ENCODE measurements around the gene WDFY3. TPM values are rescaled to one million over a fixed set of nuclear protein-coding genes. Genes with fewer than 3 reads are reported as not detected.

The WDFY3 gene
- total and polyA plus RNA-seq, 2 of the 4 experiments (the other 2 are of a cell fraction), result 12.5 to 58.1 TPM

DNA sequence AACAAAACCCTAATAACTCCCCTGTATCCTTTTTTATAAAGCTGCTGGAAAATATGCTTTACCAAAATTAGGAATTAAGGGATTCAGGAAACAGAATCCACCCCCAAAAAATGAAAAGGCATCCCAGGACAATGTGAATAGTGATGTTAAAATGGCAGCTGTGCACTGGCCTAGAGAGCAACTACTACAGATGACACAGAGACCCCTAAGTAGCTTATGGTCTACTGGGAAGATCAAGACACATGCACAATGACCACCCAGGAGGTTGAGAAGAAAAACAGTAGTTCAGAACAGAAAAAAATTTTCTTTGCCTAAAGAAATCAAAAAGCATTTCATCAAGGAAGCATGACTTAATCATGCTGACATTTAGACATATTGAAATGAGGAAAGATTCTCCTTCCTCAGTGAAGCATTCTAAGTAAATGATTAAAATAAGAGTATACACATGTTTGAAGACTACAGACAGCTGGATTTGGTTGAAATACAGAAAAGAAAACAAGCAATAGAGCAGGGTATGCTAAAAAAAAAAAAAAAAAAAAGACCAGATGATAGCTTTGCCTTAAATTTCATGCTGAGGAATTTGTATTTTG, 117.3 kb downstream of the WDFY3 start:
- Histone ChIP-seq H3K27me3 (ENCODE audit: control insufficient read depth, insufficient read depth, low read length) (no peaks in the 10 kb centered on the region), H3K4me3 (ENCODE audit: insufficient read depth, low read depth, low read length) (no peak overlapping the region), H3K9me3 (ENCODE audit: control insufficient read depth, insufficient read depth, low read length) (no peaks in the 10 kb centered on the region), H2BK15ac (ENCODE audit: low read depth, low read length) (no peak overlapping the region), H3K23ac (ENCODE audit: low read depth, low read length) (no peak overlapping the region), H3K4me2 (ENCODE audit: low read depth, low read length) (no peak overlapping the region), H3K56ac (ENCODE audit: extremely low read depth, insufficient read depth, low read length) (no peak overlapping the region), H3K27ac (ENCODE audit: insufficient read depth, low read length) (no peak overlapping the region), H2AK9ac (replicated peaks; ENCODE audit: low read depth, low read length, poor library complexity) (no peak overlapping the region), H2BK20ac (ENCODE audit: low read depth, low read length) (no peak overlapping the region), H2BK120ac (ENCODE audit: low read depth, low read length) (no peak overlapping the region), H2AFZ (replicated peaks; ENCODE audit: low read length, poor library complexity) (no peak overlapping the region), H4K20me1 (ENCODE audit: insufficient read depth, low read length) (no peaks in the 10 kb centered on the region), H3K4ac (ENCODE audit: low read depth, low read length) (no peak overlapping the region), H3K9me1 (ENCODE audit: insufficient read depth, low read length) (no peaks in the 10 kb centered on the region; the same call in 1 of the 2 replicates), H3K4me1 (ENCODE audit: control insufficient read depth, insufficient read depth, low read length) (no peaks in the 10 kb centered on the region), H3K9ac (ENCODE audit: low read depth, low read length) (no peak overlapping the region), H4K91ac (ENCODE audit: insufficient read depth, low read depth, low read length) (no peak overlapping the region), H2BK5ac (ENCODE audit: low read depth, low read length, poor library complexity, severe bottlenecking) (no peak overlapping the region), H4K5ac (ENCODE audit: low read depth, low read length) (no peak overlapping the region), H4K8ac (ENCODE audit: low read depth in 2 of 2, low read length in 2 of 2) (no peak overlapping the region), H3K36me3 (ENCODE audit: control insufficient read depth, insufficient read depth, low read length) (peaks cover 10% of the 10 kb centered on the region), H3K14ac (replicated peaks; ENCODE audit: low read depth, low read length) (no peak overlapping the region), H3K79me1 (ENCODE audit: low read depth in 1 of 2, low read length in 2 of 2) (peaks cover 22 to 27% of the 10 kb centered on the region in 2 experiments), H2AK5ac (ENCODE audit: low read depth, low read length) (no peak overlapping the region), H3K18ac (ENCODE audit: low read depth, low read length) (no peak overlapping the region)
- ChIA-PET CTCF (no interaction called here), POLR2A (ENCODE audit: unreplicated experiment) (no interaction called here)
- in situ Hi-C loops (cut with MboI; ENCODE audit: low sequenced_read_pairs), result no loop called here
- DNase-seq (no peak), ATAC-seq (ENCODE audit: low read depth) (no peak)
- BruUV-seq (replicated peaks), result no TSS peak
- dilution Hi-C loops (cut with HindIII; ENCODE audit: low sequenced_read_pairs, unreplicated experiment), result no loop called here
- TF ChIP-seq CEBPB (IDR thresholded peaks at IDR 0.05; ENCODE audit: low read depth, low read length) (no peak), RCOR1 (IDR thresholded peaks at IDR 0.05; ENCODE audit: insufficient replicate concordance, low read length) (no peak), MAZ (IDR thresholded peaks at IDR 0.05; ENCODE audit: borderline replicate concordance, low read depth, low read length) (no peak), RAD21 (IDR thresholded peaks at IDR 0.05; ENCODE audit: low read length) (no peak), NFE2L2 (IDR thresholded peaks at IDR 0.05; ENCODE audit: low read depth, low read length) (no peak), MAFK (IDR thresholded peaks at IDR 0.05; ENCODE audit: low read depth, low read length) (no peak), CHD1 (IDR thresholded peaks at IDR 0.05; ENCODE audit: low read depth, low read length) (no peak), RFX5 (IDR thresholded peaks at IDR 0.05; ENCODE audit: low read depth, low read length) (no peak), BHLHE40 (IDR thresholded peaks at IDR 0.05; ENCODE audit: low read depth, low read length) (no peak), SMC3 (IDR thresholded peaks at IDR 0.05; ENCODE audit: low read depth, low read length) (no peak), FOS (IDR thresholded peaks at IDR 0.05; ENCODE audit: low read depth, low read length) (no peak), POLR2A (IDR thresholded peaks at IDR 0.05; ENCODE audit: low read depth, low read length) (no peak), MXI1 (IDR thresholded peaks at IDR 0.05; ENCODE audit: borderline replicate concordance, low read depth, low read length) (no peak)
- TF ChIP-seq, protein P1, sequence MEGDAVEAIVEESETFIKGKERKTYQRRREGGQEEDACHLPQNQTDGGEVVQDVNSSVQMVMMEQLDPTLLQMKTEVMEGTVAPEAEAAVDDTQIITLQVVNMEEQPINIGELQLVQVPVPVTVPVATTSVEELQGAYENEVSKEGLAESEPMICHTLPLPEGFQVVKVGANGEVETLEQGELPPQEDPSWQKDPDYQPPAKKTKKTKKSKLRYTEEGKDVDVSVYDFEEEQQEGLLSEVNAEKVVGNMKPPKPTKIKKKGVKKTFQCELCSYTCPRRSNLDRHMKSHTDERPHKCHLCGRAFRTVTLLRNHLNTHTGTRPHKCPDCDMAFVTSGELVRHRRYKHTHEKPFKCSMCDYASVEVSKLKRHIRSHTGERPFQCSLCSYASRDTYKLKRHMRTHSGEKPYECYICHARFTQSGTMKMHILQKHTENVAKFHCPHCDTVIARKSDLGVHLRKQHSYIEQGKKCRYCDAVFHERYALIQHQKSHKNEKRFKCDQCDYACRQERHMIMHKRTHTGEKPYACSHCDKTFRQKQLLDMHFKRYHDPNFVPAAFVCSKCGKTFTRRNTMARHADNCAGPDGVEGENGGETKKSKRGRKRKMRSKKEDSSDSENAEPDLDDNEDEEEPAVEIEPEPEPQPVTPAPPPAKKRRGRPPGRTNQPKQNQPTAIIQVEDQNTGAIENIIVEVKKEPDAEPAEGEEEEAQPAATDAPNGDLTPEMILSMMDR (conservative IDR thresholded peaks at IDR 0.05; ENCODE audit: low read depth, low read length), result no peak
- TF ChIP-seq, protein P2, sequence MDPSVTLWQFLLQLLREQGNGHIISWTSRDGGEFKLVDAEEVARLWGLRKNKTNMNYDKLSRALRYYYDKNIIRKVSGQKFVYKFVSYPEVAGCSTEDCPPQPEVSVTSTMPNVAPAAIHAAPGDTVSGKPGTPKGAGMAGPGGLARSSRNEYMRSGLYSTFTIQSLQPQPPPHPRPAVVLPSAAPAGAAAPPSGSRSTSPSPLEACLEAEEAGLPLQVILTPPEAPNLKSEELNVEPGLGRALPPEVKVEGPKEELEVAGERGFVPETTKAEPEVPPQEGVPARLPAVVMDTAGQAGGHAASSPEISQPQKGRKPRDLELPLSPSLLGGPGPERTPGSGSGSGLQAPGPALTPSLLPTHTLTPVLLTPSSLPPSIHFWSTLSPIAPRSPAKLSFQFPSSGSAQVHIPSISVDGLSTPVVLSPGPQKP (IDR thresholded peaks at IDR 0.05; ENCODE audit: borderline replicate concordance, low read depth, low read length), result no peak
- TF ChIP-seq, protein P3, sequence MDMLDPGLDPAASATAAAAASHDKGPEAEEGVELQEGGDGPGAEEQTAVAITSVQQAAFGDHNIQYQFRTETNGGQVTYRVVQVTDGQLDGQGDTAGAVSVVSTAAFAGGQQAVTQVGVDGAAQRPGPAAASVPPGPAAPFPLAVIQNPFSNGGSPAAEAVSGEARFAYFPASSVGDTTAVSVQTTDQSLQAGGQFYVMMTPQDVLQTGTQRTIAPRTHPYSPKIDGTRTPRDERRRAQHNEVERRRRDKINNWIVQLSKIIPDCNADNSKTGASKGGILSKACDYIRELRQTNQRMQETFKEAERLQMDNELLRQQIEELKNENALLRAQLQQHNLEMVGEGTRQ (IDR thresholded peaks at IDR 0.05; ENCODE audit: low read depth, low read length), result no peak
- intact Hi-C loops (cut with micrococcal nuclease), result no loop called here
